GM21576 (cell line): ENCODE measurements around the gene RASD1.

Source experiments
- ATAC-seq: cut with Tn5 transposase; IDR thresholded peaks from one replicate; pipeline ENCODE4 v1.9.1; 2021; ENCODE audit warnings: mild to moderate bottlenecking, moderate library complexity; ENCODE audit not compliant: unreplicated experiment

Gene RASD1

GRCh38 chr17:17527534-17527933 is 31.3 kb upstream of the RASD1 start:
- ATAC-seq: no peak

DNA sequence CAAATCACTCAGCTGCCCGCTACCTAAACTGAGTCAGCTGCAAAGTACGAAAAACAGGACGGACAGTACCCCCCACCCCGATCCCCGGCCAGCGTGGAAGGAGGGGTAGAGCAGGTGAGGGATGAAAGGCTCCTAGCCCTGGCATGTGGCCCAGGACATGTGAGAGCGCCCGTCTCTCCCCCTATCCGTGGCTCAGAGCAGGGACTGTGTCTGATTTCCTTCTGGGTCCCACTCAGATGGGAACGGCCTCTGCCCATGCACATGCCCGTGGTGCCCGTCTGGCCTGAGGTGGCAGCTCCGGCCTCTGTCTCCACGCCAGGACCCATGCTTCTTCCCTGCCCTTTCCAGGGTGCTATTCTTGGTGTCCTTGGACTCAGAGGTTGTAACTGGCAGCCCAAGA is 30.2 kb upstream of the RASD1 start:
- no peak for ATAC-seq

DNA sequence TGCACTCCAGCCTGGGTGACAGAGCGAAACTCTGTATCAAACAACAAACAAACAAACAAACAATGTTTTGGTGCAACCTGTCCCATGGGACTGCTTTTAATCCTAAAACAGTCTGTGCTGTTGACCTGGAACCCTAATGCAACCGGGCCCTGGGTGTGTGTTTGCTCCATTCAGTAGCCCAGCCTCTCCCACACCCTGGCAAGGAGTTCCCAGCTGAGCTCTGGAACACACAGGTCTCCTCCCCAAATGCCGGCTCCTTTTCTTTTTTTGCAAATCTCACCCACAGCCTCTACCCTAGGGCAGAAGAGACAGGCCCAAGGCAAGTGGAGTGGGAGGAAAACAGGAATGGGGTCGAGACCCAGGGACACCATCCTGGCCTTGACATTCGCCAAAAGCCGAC is 29.8 kb upstream of the RASD1 start:
- no peak for ATAC-seq

DNA sequence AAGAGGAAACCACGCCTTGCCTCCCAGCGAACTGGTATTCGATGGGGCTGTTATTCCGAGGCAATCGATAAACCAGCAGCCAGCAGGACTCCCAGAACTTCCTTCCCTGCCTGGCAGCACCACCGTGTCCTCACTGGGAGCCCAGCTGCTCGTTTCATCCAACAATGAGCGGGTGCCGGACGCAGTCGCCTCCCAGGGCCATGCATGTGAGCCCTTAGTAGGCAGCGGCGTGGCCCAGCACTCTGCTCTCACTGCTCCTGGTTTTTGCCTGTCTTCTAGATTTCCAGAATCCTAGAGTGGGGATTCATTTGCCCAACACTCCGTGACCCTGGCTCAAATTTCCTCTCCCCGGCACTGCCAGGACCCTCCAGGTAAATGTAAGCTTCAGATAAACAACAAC is 29.1 kb upstream of the RASD1 start:
- no peak for ATAC-seq

DNA sequence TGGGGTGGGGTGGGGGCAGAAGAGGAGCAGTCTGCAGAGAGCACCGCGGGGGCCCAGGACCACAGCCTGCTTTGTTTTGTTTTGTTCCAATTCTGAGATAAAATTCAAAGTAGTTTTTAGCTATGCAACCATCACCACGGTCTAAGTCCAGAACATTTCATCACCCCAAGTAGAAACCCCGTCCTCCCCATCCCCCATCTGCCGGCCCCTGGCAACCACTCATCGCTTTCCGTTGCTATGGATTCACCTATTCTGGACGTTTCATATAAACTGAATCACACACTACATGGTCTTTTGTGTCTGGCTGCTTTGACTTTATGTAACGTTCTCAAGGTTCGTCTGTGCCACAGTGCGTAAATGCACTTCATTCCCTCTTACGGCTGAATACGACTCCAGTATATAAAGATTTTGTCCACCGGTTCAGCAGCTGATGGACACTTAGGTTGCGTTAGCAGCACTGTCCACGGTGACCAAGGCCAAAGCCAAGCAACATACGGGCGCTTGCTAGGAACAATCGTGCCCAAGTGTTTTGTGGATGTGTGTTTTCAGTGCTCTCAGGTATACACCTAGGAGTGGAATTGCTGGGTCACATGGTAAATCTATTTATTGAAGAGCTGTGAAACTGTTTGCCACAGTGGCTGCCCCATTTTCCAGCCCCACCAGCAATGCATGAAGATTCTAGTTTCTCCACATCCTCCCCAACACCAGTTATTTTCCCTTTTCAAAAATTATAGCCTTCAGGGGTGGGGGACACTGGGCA is 27.7 kb upstream of the RASD1 start:
- ATAC-seq: no peak

DNA sequence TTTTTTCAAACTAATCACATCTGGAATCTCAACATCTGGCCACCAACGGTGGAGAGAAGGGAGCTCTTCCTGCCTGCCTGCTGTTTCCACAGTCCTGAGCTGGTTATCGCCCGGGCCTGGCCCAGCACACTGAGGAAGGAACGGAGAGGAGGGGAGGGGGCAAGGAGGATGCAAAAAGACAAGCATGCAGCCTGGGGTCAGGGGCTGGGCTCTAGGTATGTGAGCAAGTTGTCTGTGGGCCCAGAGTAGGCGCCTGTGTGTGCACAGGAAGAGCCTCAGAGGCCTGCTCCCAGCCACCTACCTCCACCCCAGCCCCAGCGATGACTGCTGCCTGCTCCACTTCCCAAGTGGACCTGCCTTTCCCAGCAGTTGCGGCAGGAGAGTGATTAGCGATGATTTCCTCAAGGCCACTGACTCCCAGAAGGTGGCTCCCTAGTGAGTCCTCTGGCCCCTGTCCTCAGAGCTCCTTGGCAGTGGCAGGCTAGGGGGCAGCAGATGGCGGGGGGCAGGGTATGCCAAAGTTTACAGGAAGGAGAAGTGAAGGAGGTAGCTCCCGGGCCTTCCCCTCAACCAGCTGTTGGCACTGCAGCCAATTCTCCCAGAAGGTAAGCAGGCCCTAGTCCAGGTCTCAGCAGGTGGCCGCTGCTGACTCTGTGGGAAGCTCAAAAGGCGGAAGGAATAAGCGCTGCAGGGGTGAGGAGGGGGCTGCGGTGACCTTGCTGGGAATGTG is 27.0 kb upstream of the RASD1 start:
- no peak for ATAC-seq

- ATAC-seq: no peak
Observed at GRCh38 chr17:17520599-17521232, 24.5 kb upstream of the RASD1 start.

- no peak for ATAC-seq
Observed at GRCh38 chr17:17519886-17520285, 23.7 kb upstream of the RASD1 start.

DNA sequence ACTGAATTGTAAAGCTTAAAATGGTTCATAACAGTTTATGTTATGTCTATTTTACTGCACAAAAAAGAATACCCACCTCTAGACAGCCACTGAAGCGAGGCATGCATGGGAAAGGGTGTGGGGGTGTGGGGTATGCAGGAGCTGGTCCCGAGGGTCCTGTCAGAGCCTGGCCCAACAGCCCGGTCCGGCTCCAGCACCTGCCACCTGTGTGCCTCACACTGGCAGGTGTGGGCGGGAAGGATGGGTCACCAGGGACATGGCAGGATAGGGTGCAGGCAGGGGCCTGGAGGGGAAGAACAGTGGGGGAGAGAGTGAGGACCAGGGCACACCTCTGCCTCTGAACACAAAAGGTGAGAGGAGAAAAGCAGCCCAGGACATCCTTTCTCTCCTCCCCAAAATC is 22.8 kb upstream of the RASD1 start:
- ATAC-seq: no peak

DNA sequence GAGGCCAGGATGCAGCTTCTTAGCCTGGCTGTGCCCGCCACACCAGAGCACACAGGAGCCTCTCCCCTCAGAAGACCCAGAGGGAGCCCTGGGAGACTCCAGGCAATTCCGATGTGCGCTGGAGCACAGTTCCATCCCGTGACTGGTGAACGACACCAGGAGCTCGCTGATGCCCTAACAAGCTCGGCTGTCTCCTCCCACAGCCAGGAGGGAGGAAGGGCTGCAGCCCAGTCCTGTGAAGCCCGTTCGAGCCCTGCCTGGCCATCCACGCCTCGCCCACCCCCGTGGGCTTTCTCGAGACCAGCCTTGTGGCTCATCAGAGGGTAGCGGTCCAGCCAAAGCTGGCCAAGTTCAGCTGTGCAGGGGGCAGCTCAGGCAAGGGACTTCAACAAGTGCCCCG is 21.8 kb upstream of the RASD1 start:
- ATAC-seq: no peak

DNA sequence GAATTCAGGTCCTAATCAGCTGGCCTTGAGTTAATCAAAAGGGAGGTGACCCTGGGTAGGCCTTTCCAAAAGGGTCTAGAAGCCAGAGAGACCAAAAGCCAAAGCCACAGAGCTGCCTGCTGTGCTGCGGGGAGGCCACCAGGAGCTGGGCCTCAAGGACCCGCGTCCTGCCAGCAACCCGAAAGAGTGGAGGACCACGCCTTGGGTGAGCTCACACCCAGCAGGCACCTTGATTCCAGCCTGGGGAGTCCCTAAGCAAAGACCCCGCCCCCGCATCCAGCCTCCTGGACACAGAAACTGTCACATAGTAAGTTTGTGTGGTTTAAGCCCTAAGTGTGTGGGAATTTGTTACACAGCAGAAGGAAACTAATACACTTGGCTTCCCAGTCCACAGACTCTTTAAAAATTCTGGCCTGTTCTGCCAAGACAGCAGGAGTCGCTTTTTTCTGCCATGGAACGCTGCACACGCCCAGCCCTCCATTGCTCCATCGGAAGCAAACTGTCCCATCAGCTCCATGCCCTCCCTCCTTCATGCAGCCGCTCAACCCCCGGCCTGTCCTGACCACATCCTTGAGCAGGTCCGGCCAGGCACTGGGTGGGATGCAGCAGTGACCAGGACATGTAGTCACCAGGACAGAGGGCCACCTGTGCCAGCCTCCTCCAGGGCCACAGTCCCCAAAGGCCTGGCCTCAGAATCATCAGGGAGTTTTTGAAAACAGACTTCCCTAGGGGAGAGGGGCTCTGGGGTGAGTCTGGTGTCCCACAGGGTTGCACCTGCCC is 20.9 kb upstream of the RASD1 start:
- ATAC-seq: no peak

DNA sequence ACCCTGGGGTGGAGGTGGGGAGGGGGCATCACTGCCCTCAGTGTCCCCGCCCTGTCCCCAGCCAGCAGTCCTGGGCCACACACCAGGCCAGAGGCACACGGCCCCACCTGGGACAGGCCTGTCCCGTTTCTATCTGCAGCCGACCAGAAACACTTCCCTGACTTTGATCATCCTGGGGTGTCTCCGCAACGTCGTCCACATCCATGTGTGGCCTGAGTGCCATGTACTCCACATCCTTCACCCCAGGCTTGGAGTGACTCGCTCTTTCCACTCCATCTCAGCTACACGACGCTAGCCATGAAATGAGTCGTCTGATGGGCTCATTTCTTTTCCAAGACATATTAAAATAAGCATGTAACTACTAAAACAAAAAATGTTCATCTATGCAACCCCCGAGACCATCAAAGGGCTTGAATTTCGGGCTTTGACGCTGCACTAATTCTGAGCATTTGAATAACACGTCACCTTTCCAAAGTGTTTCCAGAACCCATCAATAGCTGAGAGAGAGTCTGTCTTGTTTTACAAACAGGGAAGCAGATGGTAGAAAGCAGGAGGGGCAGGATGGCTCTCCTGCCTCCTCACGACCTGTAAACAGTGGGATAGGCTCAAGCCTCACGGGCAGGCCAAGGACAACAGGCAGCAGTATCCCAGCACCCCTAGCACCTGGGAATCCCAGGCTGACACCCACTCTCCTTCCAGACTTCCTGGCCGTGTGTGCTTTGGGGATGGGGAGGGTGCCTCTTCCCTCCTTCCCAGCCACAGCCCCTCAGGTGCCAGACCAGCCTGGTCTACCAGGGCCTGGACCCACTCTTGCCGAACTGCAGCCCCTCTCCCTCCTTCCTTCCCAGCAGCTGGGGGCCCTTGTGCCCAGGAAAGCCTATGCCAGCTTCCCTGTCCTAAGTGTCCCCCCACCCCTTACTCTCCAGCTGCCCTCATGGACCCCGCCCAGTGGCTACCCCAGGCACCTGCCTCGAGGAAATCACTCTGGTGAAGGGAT is 20.0 kb upstream of the RASD1 start:
- no peak for ATAC-seq

GRCh38 chr17:17514993-17515933 is 19.1 kb upstream of the RASD1 start:
- ATAC-seq: no peak

DNA sequence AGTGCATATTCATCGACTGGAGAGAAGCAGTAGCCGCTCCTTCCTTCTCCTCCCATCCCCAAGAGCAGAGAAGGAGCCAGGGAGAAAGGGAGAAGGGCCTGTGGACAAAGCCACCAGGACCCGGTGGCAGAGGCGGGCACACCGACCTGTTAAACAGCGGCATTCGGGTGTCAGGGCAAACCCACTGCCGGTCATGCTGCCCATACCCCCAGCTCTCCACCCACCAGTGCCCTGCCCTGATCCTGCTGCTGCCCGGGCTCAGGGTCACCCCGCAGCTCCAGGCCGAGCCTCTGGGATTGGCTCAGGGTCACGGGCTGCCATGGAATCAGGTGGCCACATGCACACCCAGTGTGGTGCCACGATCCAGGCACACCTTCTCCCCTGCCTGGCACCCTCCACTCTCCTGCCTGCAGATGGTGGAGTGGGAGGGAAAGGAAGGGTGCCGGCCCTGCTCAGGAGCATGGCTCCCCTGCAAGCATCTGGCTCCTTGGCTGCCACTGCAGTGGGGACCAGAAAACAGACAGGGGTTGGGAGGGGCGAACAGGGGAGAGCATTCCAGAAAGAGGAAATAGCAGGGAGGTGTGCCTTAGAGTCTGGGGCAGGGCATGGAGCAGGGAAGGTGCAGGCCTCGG is 18.3 kb upstream of the RASD1 start:
- no peak for ATAC-seq

GRCh38 chr17:17513626-17514025 is 17.4 kb upstream of the RASD1 start:
- ATAC-seq: no peak

- ATAC-seq: no peak
Observed at GRCh38 chr17:17512866-17513265, 16.7 kb upstream of the RASD1 start.

DNA sequence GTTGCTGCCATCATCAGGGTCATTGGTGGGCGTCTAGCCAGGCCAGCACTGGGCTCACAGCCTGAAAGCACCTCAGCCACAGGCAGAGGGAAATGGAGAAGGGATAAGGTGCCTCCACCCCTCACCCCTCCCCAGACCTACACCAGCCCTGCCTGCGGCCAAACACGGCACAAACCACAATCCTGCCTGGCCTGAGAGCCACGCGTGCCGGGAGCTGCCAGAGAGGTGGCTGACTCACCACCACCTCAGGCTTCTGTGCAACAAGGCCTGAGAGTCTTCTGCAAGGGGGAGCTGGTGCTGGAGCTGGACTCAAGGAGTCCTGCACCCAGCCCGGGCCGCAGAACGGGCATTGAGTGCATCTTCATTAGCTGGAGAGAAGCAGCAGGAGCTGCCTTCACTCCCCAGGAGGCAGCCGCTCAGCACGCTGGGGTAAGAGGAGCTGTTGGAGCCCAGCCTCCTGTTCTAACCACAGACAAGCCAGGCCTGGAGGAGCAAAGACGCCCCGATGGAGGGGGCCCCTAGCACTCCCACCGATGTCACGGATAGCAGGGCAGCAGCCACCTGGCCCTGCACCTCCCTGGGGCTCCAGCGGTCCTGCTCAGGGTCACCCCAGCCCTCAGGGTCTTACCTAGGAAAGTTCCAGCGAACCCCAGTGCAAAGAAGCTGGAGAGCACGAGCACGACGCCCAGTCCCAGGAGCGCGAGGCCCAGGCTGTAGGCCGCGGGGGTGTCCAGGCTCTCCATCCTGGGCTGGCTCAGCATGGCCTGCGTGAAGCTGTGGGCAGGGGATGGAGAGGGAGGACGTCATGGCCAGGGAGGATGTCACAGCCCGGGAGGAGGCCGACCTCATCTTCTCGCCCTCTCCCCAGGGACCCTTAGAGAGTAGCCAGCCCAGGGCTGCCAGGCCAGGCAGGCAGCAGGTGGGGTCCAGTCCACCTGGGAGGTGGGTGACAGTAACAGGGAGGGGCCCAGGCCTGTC is 16.0 kb upstream of the RASD1 start:
- no peak for ATAC-seq
